ENCODE results near the gene GNAQ. TPM values are rescaled to one million over a fixed set of nuclear protein-coding genes. Genes with fewer than 3 reads are reported as not detected.

GNAQ gene
- total RNA-seq, 1 experiment from 2014 or later: 0.51 TPM

GRCh38 chr9:77968506-77968905, 63.1 kb downstream of the GNAQ start:
- no peaks in the 10 kb centered on the region for H3K9me2 ChIP-seq (replicated peaks; ENCODE audit: low read length)
- H3K79me2 ChIP-seq (ENCODE audit: low read length): no peaks in the 10 kb centered on the region
- intact Hi-C loops (cut with micrococcal nuclease): no loop called here
- no peak overlapping the region for H3K27ac ChIP-seq (ENCODE audit: low read length)
- H2AFZ ChIP-seq (ENCODE audit: low read length): no peak overlapping the region
- no peaks in the 10 kb centered on the region for H3K4me1 ChIP-seq (ENCODE audit: insufficient read depth, low read length)
- no peaks in the 10 kb centered on the region for H3F3A ChIP-seq (ENCODE audit: low read length, unreplicated experiment)
- H3K36me3 ChIP-seq (ENCODE audit: low read depth, low read length): no peaks in the 10 kb centered on the region
- ChIA-PET CTCF (no interaction called here), POLR2A (ENCODE audit: unreplicated experiment) (no interaction called here)
- H3K4me2 ChIP-seq (ENCODE audit: low read length): no peak overlapping the region
- no TSS peak for BruUV-seq (replicated peaks)
- ATAC-seq (no peak), DNase-seq (no peak)
- H4K20me1 ChIP-seq (ENCODE audit: low read length): no peaks in the 10 kb centered on the region
- no peak overlapping the region for H3K4me3 ChIP-seq (ENCODE audit: low read length)
- H3K27me3 ChIP-seq (ENCODE audit: low read length): no peaks in the 10 kb centered on the region
- H3K9me3 ChIP-seq (ENCODE audit: low read length): no peaks in the 10 kb centered on the region
- TF ChIP-seq CTCF (conservative IDR thresholded peaks at IDR 0.05; ENCODE audit: low read depth, low read length) (no peak), EZH2phosphoT487 (IDR thresholded peaks at IDR 0.05; ENCODE audit: borderline replicate concordance, low read length) (no peak), EZH2 (IDR thresholded peaks at IDR 0.05; ENCODE audit: low read length, unreplicated experiment) (no peak)
- no peak overlapping the region for H3K9ac ChIP-seq (ENCODE audit: low read length)

DNA sequence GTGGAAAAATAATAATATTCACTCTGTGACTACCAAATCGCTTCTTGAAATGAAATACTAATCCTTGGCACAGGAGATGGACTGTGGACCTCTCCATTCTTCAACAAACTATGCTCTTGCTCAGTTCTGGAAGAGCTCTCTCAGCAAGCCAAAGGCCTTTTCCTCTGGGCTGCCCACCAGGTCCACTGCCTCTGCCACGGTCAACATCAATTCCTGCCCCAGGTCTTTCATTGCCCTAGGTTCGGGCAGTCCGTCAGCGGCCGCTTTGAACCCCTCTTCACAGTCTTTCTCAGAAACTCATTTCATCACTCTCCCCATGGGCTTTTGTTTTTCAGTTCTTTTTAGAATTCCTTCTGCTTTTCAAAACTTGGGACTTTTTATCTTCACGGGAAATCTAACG, 64.9 kb downstream of the GNAQ start:
- H3K9ac ChIP-seq (ENCODE audit: low read length): no peak overlapping the region
- no peaks in the 10 kb centered on the region for H3K79me2 ChIP-seq (ENCODE audit: low read length)
- no TSS peak for BruUV-seq (replicated peaks)
- H3F3A ChIP-seq (ENCODE audit: low read length, unreplicated experiment): no peaks in the 10 kb centered on the region
- ATAC-seq: no peak
- no peaks in the 10 kb centered on the region for H4K20me1 ChIP-seq (ENCODE audit: low read length)
- H2AFZ ChIP-seq (ENCODE audit: low read length): no peak overlapping the region
- DNase-seq: no peak
- TF ChIP-seq EZH2phosphoT487 (IDR thresholded peaks at IDR 0.05; ENCODE audit: borderline replicate concordance, low read length): no peak
- no peak for TF ChIP-seq EZH2 (IDR thresholded peaks at IDR 0.05; ENCODE audit: low read length, unreplicated experiment)
- TF ChIP-seq CTCF (conservative IDR thresholded peaks at IDR 0.05; ENCODE audit: low read depth, low read length): no peak
- intact Hi-C loops (cut with micrococcal nuclease): no loop called here
- H3K9me3 ChIP-seq (ENCODE audit: low read length): no peaks in the 10 kb centered on the region
- POLR2A ChIA-PET (ENCODE audit: unreplicated experiment): no interaction called here
- no peak overlapping the region for H3K4me3 ChIP-seq (ENCODE audit: low read length)
- no peak overlapping the region for H3K4me2 ChIP-seq (ENCODE audit: low read length)
- H3K4me1 ChIP-seq (ENCODE audit: insufficient read depth, low read length): no peaks in the 10 kb centered on the region
- CTCF ChIA-PET: no interaction called here
- H3K27ac ChIP-seq (ENCODE audit: low read length): no peak overlapping the region
- H3K36me3 ChIP-seq (ENCODE audit: low read depth, low read length): no peaks in the 10 kb centered on the region
- no peaks in the 10 kb centered on the region for H3K27me3 ChIP-seq (ENCODE audit: low read length)
- no peaks in the 10 kb centered on the region for H3K9me2 ChIP-seq (replicated peaks; ENCODE audit: low read length)

GRCh38 chr9:77965445-77966123, 66.0 kb downstream of the GNAQ start:
- H3K4me1 ChIP-seq (ENCODE audit: insufficient read depth, low read length): no peaks in the 10 kb centered on the region
- ChIA-PET POLR2A (ENCODE audit: unreplicated experiment) (no interaction called here), CTCF (no interaction called here)
- no peaks in the 10 kb centered on the region for H3K9me2 ChIP-seq (replicated peaks; ENCODE audit: low read length)
- H3K9me3 ChIP-seq (ENCODE audit: low read length): no peaks in the 10 kb centered on the region
- DNase-seq (no peak), ATAC-seq (no peak)
- H2AFZ ChIP-seq (ENCODE audit: low read length): no peak overlapping the region
- no peak overlapping the region for H3K9ac ChIP-seq (ENCODE audit: low read length)
- no peaks in the 10 kb centered on the region for H3F3A ChIP-seq (ENCODE audit: low read length, unreplicated experiment)
- H3K36me3 ChIP-seq (ENCODE audit: low read depth, low read length): no peaks in the 10 kb centered on the region
- H3K4me3 ChIP-seq (ENCODE audit: low read length): no peak overlapping the region
- no peaks in the 10 kb centered on the region for H3K79me2 ChIP-seq (ENCODE audit: low read length)
- intact Hi-C loops (cut with micrococcal nuclease): no loop called here
- no peak for TF ChIP-seq EZH2phosphoT487 (IDR thresholded peaks at IDR 0.05; ENCODE audit: borderline replicate concordance, low read length)
- TF ChIP-seq EZH2 (IDR thresholded peaks at IDR 0.05; ENCODE audit: low read length, unreplicated experiment): no peak
- TF ChIP-seq CTCF (conservative IDR thresholded peaks at IDR 0.05; ENCODE audit: low read depth, low read length): no peak
- no peak overlapping the region for H3K27ac ChIP-seq (ENCODE audit: low read length)
- no peak overlapping the region for H3K4me2 ChIP-seq (ENCODE audit: low read length)
- no peaks in the 10 kb centered on the region for H4K20me1 ChIP-seq (ENCODE audit: low read length)
- H3K27me3 ChIP-seq (ENCODE audit: low read length): no peaks in the 10 kb centered on the region
- no TSS peak for BruUV-seq (replicated peaks)
